ENCODE results near the gene PRMT9. TPM values are rescaled to one million over a fixed set of nuclear protein-coding genes. Genes with fewer than 3 reads are reported as not detected.
A peak's percentile ranks its signal among the peaks of the same experiment; 100 is the strongest.

The PRMT9 gene
- total and polyA plus RNA-seq, 2 of the 13 experiments (the other 11 are each of a cell fraction or from before 2014, with no cell fraction given): 4.0 to 9.7 TPM

GRCh38 chr4:147707892-147708672 lies 24.1 kb upstream of the PRMT9 start:
- TF ChIP-seq ARID3A (IDR thresholded peaks at IDR 0.05; ENCODE audit: low read depth, low read length) (peak; percentile 51; the same call in 1 of the 2 replicates), STAG1 (CRISPR knock-in tag; IDR thresholded peaks at IDR 0.05) (peak; percentile 54), NCOA2 (CRISPR knock-in tag; IDR thresholded peaks at IDR 0.05) (no peak), ZBTB20 (CRISPR knock-in tag; IDR thresholded peaks at IDR 0.05; ENCODE audit: borderline replicate concordance, low read depth) (no peak), CTCF (CRISPR knock-in tag; IDR thresholded peaks at IDR 0.05) (peak; percentile 70), ZNF205 (CRISPR knock-in tag; IDR thresholded peaks at IDR 0.05) (no peak), MIER2 (CRISPR knock-in tag; IDR thresholded peaks at IDR 0.05) (no peak), SMC3 (IDR thresholded peaks at IDR 0.05; ENCODE audit: low read length) (peak; percentile 50)
- ChIA-PET CTCF (ENCODE audit: low intra/inter-chr PET ratio, low total read pairs) (interaction anchor here (2.0 kb wide), 1 partner anchor 158 kb away, joined by 51 read pairs; no protein-coding TSS in a partner anchor), POLR2A (no interaction called here)
- Histone ChIP-seq H3K4me2 (ENCODE audit: low read depth, low read length) (no peak overlapping the region), H3K36me3 (replicated peaks in 1 of 2; ENCODE audit: control insufficient read depth in 1 of 2, insufficient read depth in 2 of 2, low read length in 2 of 2) (no peaks in the 10 kb centered on the region), H3K4me1 (ENCODE audit: insufficient read depth, low read length) (no peaks in the 10 kb centered on the region), H3K4me3 (replicated peaks in 1 of 3; ENCODE audit: insufficient read depth in 1 of 3, low read depth in 2 of 3, low read length in 3 of 3) (no peak overlapping the region), H2AFZ (ENCODE audit: low read length) (no peak overlapping the region), H3K79me2 (ENCODE audit: insufficient read depth, low read length) (no peaks in the 10 kb centered on the region), H3K27me3 (ENCODE audit: control insufficient read depth in 1 of 2, insufficient read depth in 2 of 2, low read length in 2 of 2) (no peaks in the 10 kb centered on the region), H4K20me1 (ENCODE audit: insufficient read depth, low read length) (no peaks in the 10 kb centered on the region), H3K9me3 (ENCODE audit: low read length) (no peaks in the 10 kb centered on the region), H3K27ac (ENCODE audit: extremely low read length, insufficient read depth, low read length) (no peak overlapping the region), H3K9ac (ENCODE audit: insufficient read depth, low read depth, low read length) (no peak overlapping the region)
- BruUV-seq (replicated peaks): no TSS peak
- ATAC-seq (peak; percentile 80), FAIRE-seq (peak; percentile 36), DNase-seq (ENCODE audit: low spot score) (peak; percentile 19)
- 17% methylated on average over 7 of the region's 7 CpGs for WGBS (ENCODE audit: low lambda C conversion rate)
- in situ Hi-C loops (cut with HindIII; ENCODE audit: extremely low pct_ligation_motif_present, low pct_unique_long_range_greater_than_20kb): loop anchor here (10.0 kb wide), 1 partner anchor 157 kb away; no protein-coding TSS in a partner anchor
- intact Hi-C loops (cut with micrococcal nuclease; ENCODE audit: unreplicated experiment): loop anchor here (1.0 kb wide), 1 partner anchor 158 kb away; no protein-coding TSS in a partner anchor

Measured in HepG2 (cell line).